Caco-2 (cell line): ENCODE results near the gene GREB1. TPM values are rescaled to one million over a fixed set of nuclear protein-coding genes. Genes with fewer than 3 reads are reported as not detected.

ENCODE experiments used
- BruUV-seq: library from RNA; stranded (reverse); fragments of 400-500 nt; replicated peaks from 2 replicates; lab custom pipeline; 2021; lab: Mats Ljungman, UMichigan
- CTCF ChIA-PET: fragments of 300-600 bp; sonication (Branson Sonifier 250); formaldehyde crosslinking; loops from one replicate; lab custom pipeline; 2022; ENCODE audit warnings: antibody characterized with exemption; lab: Charles Lee
- POLR2A ChIA-PET: fragments of 300-600 bp; sonication (Branson Sonifier 250); formaldehyde crosslinking; loops from one replicate; lab custom pipeline; 2022; ENCODE audit warnings: antibody characterized with exemption; lab: Charles Lee
- DNase-seq, 2 experiments: peaks; one replicate each; pipeline versions ENCODE4 v3.0.0 to v3.0.0-alpha.2; 2020 to 2022
- H3K27me3 ChIP-seq: replicated peaks from 2 replicates; pipeline ENCODE4 v1.6.0; 2011; ENCODE audit warnings: low read length; ENCODE audit not compliant: control insufficient read depth, insufficient read depth
- H3K36me3 ChIP-seq: 2 replicates; pipeline ENCODE4 v1.5.1; 2011; ENCODE audit warnings: low read length; ENCODE audit not compliant: control insufficient read depth, insufficient read depth
- H3K4me1 ChIP-seq: fragments of 250-450 bp; sonication (Bioruptor Pico); 2 replicates; pipeline ENCODE4 v1.5.1; 2020; ENCODE audit warnings: mild to moderate bottlenecking
- H3K4me3 ChIP-seq: 2 replicates; pipeline ENCODE4 v1.5.1; 2011; ENCODE audit warnings: low read depth, mild to moderate bottlenecking, control low read depth, low read length
- H3K9me3 ChIP-seq: fragments of 250-450 bp; sonication (Bioruptor Pico); 2 replicates; pipeline ENCODE4 v1.5.1; 2020; ENCODE audit warnings: mild to moderate bottlenecking, moderate library complexity
- H3K27ac Mint-ChIP-seq: one replicate; pipeline ENCODE4 v1.8.0; 2022; ENCODE audit warnings: mixed read lengths; ENCODE audit not compliant: unreplicated experiment
- H3K27me3 Mint-ChIP-seq: one replicate; pipeline ENCODE4 v1.8.0; 2022; ENCODE audit warnings: mixed read lengths; ENCODE audit not compliant: insufficient read depth, unreplicated experiment
- H3K36me3 Mint-ChIP-seq: one replicate; pipeline ENCODE4 v1.8.0; 2022; ENCODE audit warnings: mild to moderate bottlenecking, mixed read lengths; ENCODE audit not compliant: insufficient read depth, unreplicated experiment
- H3K4me1 Mint-ChIP-seq: one replicate; pipeline ENCODE4 v1.8.0; 2022; ENCODE audit warnings: low read depth, mixed read lengths; ENCODE audit not compliant: unreplicated experiment
- H3K4me3 Mint-ChIP-seq: one replicate; pipeline ENCODE4 v1.8.0; 2022; ENCODE audit warnings: mild to moderate bottlenecking, moderate library complexity, mixed read lengths; ENCODE audit not compliant: unreplicated experiment
- H3K9me3 Mint-ChIP-seq: one replicate; pipeline ENCODE4 v1.8.0; 2022; ENCODE audit warnings: mixed read lengths; ENCODE audit not compliant: unreplicated experiment
- intact Hi-C: fragments of 100-400 bp; cut with micrococcal nuclease; formaldehyde crosslinking; loops from one replicate; pipeline ENCODE4 v1.10.0; 2022; ENCODE audit not compliant: unreplicated experiment
- total RNA-seq: library from RNA; stranded (reverse); gene quantifications from 2 replicates; pipeline ENCODE4 v1.2.3, GENCODE V29; 2022
- TF ChIP-seq, protein P1 (sequence below), 2 experiments: fragments of 200-600 bp in 1 of 2; IDR thresholded peaks; 1 replicate in 1 of 2; 2 replicates in 1 of 2; pipeline versions ENCODE4 v1.5.1 to v1.8.0; 2011 to 2022; ENCODE audit warnings: antibody characterized with exemption in 1 of 2, control low read depth in 1 of 2, inconsistent platforms in 1 of 2, low read depth in 1 of 2, low read length in 1 of 2, mild to moderate bottlenecking in 1 of 2, moderate library complexity in 1 of 2; ENCODE audit not compliant: insufficient read depth in 1 of 2, severe bottlenecking in 1 of 2, unreplicated experiment in 1 of 2

The GREB1 gene
- total RNA-seq, 1 experiment from 2014 or later: 2.4 TPM

DNA sequence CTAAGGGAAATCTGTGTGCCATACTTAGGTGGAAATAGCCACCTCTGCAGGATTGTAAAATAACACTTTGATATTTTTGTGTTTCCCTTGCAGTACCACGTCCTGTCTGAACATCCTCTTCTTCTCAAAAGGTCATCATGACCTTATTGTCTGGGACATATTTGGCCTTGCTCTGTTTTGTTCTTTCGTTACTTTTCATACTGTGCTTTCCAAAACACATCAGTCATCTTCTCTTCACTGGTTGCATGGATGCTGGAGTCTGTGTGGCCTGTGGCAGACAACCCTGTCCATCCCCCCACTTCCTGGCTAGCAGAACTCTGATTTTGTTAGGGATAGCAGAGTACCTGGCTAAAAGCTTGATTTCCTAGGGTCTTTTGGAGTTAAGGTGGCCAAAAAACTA, 9.4 kb upstream of the GREB1 start:
- TF ChIP-seq, protein P1, sequence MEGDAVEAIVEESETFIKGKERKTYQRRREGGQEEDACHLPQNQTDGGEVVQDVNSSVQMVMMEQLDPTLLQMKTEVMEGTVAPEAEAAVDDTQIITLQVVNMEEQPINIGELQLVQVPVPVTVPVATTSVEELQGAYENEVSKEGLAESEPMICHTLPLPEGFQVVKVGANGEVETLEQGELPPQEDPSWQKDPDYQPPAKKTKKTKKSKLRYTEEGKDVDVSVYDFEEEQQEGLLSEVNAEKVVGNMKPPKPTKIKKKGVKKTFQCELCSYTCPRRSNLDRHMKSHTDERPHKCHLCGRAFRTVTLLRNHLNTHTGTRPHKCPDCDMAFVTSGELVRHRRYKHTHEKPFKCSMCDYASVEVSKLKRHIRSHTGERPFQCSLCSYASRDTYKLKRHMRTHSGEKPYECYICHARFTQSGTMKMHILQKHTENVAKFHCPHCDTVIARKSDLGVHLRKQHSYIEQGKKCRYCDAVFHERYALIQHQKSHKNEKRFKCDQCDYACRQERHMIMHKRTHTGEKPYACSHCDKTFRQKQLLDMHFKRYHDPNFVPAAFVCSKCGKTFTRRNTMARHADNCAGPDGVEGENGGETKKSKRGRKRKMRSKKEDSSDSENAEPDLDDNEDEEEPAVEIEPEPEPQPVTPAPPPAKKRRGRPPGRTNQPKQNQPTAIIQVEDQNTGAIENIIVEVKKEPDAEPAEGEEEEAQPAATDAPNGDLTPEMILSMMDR (IDR thresholded peaks at IDR 0.05; ENCODE audit: insufficient read depth in 1 of 2, low read depth in 1 of 2, low read length in 1 of 2, severe bottlenecking in 1 of 2, unreplicated experiment in 1 of 2): no peak
- intact Hi-C loops: no loop called here
- Histone ChIP-seq H3K4me1 (no peaks in the 10 kb centered on the region), H3K9me3 (no peaks in the 10 kb centered on the region), H3K36me3 (no peaks in the 10 kb centered on the region), H3K27me3 (no peaks in the 10 kb centered on the region; the same call in 1 of the 2 replicates), H3K4me3 (no peak overlapping the region)
- Mint-ChIP-seq H3K27ac (no peak overlapping the region), H3K27me3 (peaks cover 6% of the 10 kb centered on the region), H3K4me3 (no peak overlapping the region), H3K9me3 (no peaks in the 10 kb centered on the region), H3K4me1 (no peaks in the 10 kb centered on the region), H3K36me3 (no peaks in the 10 kb centered on the region)
- no TSS peak for BruUV-seq
- ChIA-PET POLR2A (no interaction called here), CTCF (no interaction called here)
- no peak for DNase-seq

DNA sequence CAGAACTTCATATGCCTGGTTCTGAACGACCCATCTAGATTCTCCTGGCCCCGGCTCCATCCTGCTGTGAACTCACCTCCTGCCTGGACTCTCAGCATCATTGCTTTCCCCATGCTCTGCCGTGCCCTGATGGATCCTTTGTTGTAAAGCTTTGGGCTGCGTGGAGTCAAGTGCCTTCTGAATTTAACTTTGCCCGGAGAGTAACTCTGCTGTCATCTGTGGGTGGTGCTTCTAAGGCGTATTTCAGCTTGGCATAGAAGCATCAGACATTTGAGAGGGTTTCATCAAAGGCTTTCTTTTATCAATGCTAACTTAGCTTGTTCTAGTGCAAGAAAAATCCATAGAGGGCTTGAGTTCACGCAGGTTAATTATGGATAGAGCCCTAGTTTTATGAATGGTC, 8.1 kb upstream of the GREB1 start:
- H3K27me3 Mint-ChIP-seq: peaks cover 6% of the 10 kb centered on the region
- no TSS peak for BruUV-seq
- ChIA-PET CTCF (interaction anchor here (0.6 kb wide), 1 partner anchor 22 kb away, joined by 4 read pairs; no protein-coding TSS in a partner anchor), POLR2A (no interaction called here)
- no peaks in the 10 kb centered on the region for H3K36me3 ChIP-seq
- H3K4me1 ChIP-seq: no peaks in the 10 kb centered on the region
- H3K4me3 Mint-ChIP-seq: no peak overlapping the region
- H3K9me3 ChIP-seq: no peaks in the 10 kb centered on the region
- no peaks in the 10 kb centered on the region for H3K4me1 Mint-ChIP-seq
- no peak overlapping the region for H3K27ac Mint-ChIP-seq
- H3K4me3 ChIP-seq: no peak overlapping the region
- TF ChIP-seq, protein P1 (IDR thresholded peaks at IDR 0.05; ENCODE audit: insufficient read depth in 1 of 2, low read depth in 1 of 2, low read length in 1 of 2, severe bottlenecking in 1 of 2, unreplicated experiment in 1 of 2): no peak
- intact Hi-C loops: no loop called here
- no peak for DNase-seq
- no peaks in the 10 kb centered on the region; the same call in 1 of the 2 replicates for H3K27me3 ChIP-seq
- no peaks in the 10 kb centered on the region for H3K36me3 Mint-ChIP-seq
- H3K9me3 Mint-ChIP-seq: no peaks in the 10 kb centered on the region

GRCh38 chr2:11527001-11527400, 6.8 kb upstream of the GREB1 start:
- no peaks in the 10 kb centered on the region; the same call in 1 of the 2 replicates for H3K27me3 ChIP-seq

More at GRCh38 chr2:11527001-11527400, 6.8 kb upstream of the GREB1 start:
- no peaks in the 10 kb centered on the region for H3K4me1 Mint-ChIP-seq
- H3K27ac Mint-ChIP-seq: no peak overlapping the region
- Histone ChIP-seq H3K36me3 (no peaks in the 10 kb centered on the region), H3K9me3 (no peaks in the 10 kb centered on the region), H3K4me3 (no peak overlapping the region), H3K4me1 (no peaks in the 10 kb centered on the region)
- peaks cover 6% of the 10 kb centered on the region for H3K27me3 Mint-ChIP-seq
- no peaks in the 10 kb centered on the region for H3K9me3 Mint-ChIP-seq
- no TSS peak for BruUV-seq
- TF ChIP-seq, protein P1 (IDR thresholded peaks at IDR 0.05; ENCODE audit: insufficient read depth in 1 of 2, low read depth in 1 of 2, low read length in 1 of 2, severe bottlenecking in 1 of 2, unreplicated experiment in 1 of 2): no peak
- DNase-seq: no peak
- H3K36me3 Mint-ChIP-seq: no peaks in the 10 kb centered on the region
- ChIA-PET CTCF (no interaction called here), POLR2A (no interaction called here)
- H3K4me3 Mint-ChIP-seq: no peak overlapping the region
- intact Hi-C loops: no loop called here
